Spleen (tissue), 11 donors: ENCODE measurements around the gene NFIL3. TPM values are rescaled to one million over a fixed set of nuclear protein-coding genes. Genes with fewer than 3 reads are reported as not detected.

Experiments used
- DNase-seq: peaks from one replicate; pipeline ENCODE4 v3.0.0-alpha.2; 2020
- H3K27ac ChIP-seq, 8 donors: fragments of 200-600 bp; sonication (generic) in 7 of 8; 1 replicate in 4 of 8; 2 replicates in 4 of 8; pipeline versions ENCODE4 v1.5.0 to v1.8.0; 2016 to 2021; ENCODE audit warnings: inconsistent platforms in 4 of 8, mild to moderate bottlenecking in 4 of 8, moderate library complexity in 1 of 8
- H3K27me3 ChIP-seq, 7 donors: fragments of 200-600 bp; sonication (generic) in 6 of 7; replicated peaks in 1 of 7; 1 replicate in 4 of 7; 2 replicates in 3 of 7; pipeline versions ENCODE4 v1.5.0 to v1.8.0; 2016 to 2021; ENCODE audit warnings: inconsistent platforms in 3 of 7, mild to moderate bottlenecking in 1 of 7
- H3K36me3 ChIP-seq, 6 donors: fragments of 200-600 bp; sonication (generic) in 5 of 6; 1 replicate in 4 of 6; 2 replicates in 2 of 6; pipeline versions ENCODE4 v1.5.0 to v1.8.0; 2016 to 2021; ENCODE audit warnings: inconsistent platforms in 2 of 6
- H3K4me1 ChIP-seq, 6 donors: fragments of 200-600 bp; sonication (generic) in 5 of 6; 1 replicate in 3 of 6; 2 replicates in 3 of 6; pipeline versions ENCODE4 v1.5.0 to v1.8.0; 2016 to 2021; ENCODE audit warnings: inconsistent platforms in 3 of 6
- H3K4me3 ChIP-seq, 8 donors: fragments of 200-600 bp; sonication (generic) in 7 of 8; 1 replicate in 4 of 8; 2 replicates in 4 of 8; pipeline versions ENCODE4 v1.5.0 to v1.8.0; 2016 to 2021; ENCODE audit warnings: inconsistent platforms in 4 of 8, mild to moderate bottlenecking in 4 of 8, moderate library complexity in 2 of 8
- H3K9me3 ChIP-seq, 8 donors: fragments of 200-600 bp; sonication (generic) in 7 of 8; 1 replicate in 4 of 8; 2 replicates in 4 of 8; pipeline versions ENCODE4 v1.5.0 to v1.8.0; 2016 to 2021; ENCODE audit warnings: inconsistent platforms in 4 of 8
- POLR2A ChIP-seq, 3 donors: fragments of 450-650 bp; IDR thresholded peaks; one replicate each; pipeline ENCODE4 v1.5.1; 2017; ENCODE audit warnings: antibody characterized with exemption in 3 of 3, mild to moderate bottlenecking in 1 of 3
- POLR2AphosphoS5 ChIP-seq, 3 donors: sonication (generic); formaldehyde crosslinking; IDR thresholded peaks; one replicate each; pipeline ENCODE4 v1.5.1; 2017; ENCODE audit warnings: antibody characterized with exemption in 3 of 3
- WGBS, 5 donors: extraction: QIAGEN DNeasy Blood & Tissue Kit in 3 of 5; methylation state at CpG; one replicate each; pipeline versions ENCODE4 v1.1.5 to v1.1.7; 2013 to 2018; 5-methylcytosine and 5-hydroxymethylcytosine counted together
- intact Hi-C: fragments of 100-400 bp; cut with DNase I; formaldehyde crosslinking; loops from one replicate; pipeline ENCODE4 v1.15.0; 2023; ENCODE audit warnings: low total_unique reads
- polyA plus RNA-seq, 3 donors: library from polyadenylated mRNA; stranded (reverse); fragments of 200-250 nt; gene quantifications; one replicate each; pipeline ENCODE4 v1.2.1, GENCODE V29; 2013
- total RNA-seq, 7 donors: library from RNA; depleted of rRNA in 3 of 7; stranded (reverse); fragments of >200 nt in 3 of 7; fragmentation: NEBNext Ultra II Directional in 4 of 7; extraction: Animal tissue kit (Norgen Biotek cat#: 25700) in 4 of 7; gene quantifications; one replicate each; pipeline versions ENCODE4 v1.1.0 to v1.2.1, GENCODE V29; 2016 to 2021
- TF ChIP-seq, protein P1 (sequence below), 11 experiments: fragments of 200-600 bp in 7 of 11; fragments of 450-650 bp in 4 of 11; sonication (generic) in 4 of 11; IDR thresholded peaks in 8 of 11; conservative IDR thresholded peaks in 3 of 11; 1 replicate in 7 of 11; 2 replicates in 4 of 11; pipeline versions ENCODE4 v1.4.0 to v1.8.0; 2016 to 2021; ENCODE audit warnings: antibody characterized with exemption in 11 of 11, inconsistent platforms in 4 of 11, mild to moderate bottlenecking in 1 of 11
- donor health status: healthy with polysubstance abuse.
- donor health status: DM: no; HTN: no; CAD: no; lungs with moderate emphysema.
- donor health status: DM: no; HTN: no; CAD: no.
- donor health status: Bipolar disorder and iron deficiency.
- donor health status: healthy.
- donor health status: DM: no; HTN: no; CAD: no.
- donor health status: DM: yes; HTN: yes; CAD: no.

NFIL3 gene
- total and polyA plus RNA-seq, 10 donors, result 4.7 to 41.9 (median 17.8) TPM

DNA sequence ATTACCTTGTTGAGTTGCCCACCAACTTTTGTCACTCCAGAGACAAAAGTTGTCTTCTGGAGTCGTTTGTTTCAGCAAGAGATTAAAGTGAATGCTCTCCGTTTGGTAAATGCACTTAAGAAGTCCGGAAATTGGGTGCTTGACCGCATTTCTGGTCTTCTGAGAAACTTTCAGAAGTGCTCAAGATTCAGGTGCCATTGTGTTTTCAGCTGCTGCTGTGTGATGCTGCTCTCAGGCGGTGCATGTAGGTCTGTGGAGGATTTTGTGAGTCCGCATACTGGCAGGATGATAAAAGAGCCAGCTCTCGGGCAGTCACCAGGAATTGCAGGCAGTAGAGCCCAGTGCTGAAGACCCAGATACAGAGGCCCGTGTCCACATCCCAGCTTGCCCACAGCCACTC, 5.9 kb upstream of the NFIL3 start:
- H3K27me3 ChIP-seq, result peaks cover 0 to 15% (median 0%) of the 10 kb centered on the region in 7 donors
- no peak overlapping the region for H3K4me3 ChIP-seq
- 77 to 90% (median 84%) methylated on average over 8 of the region's 8 CpGs for WGBS, 5 donors
- TF ChIP-seq, protein P1, sequence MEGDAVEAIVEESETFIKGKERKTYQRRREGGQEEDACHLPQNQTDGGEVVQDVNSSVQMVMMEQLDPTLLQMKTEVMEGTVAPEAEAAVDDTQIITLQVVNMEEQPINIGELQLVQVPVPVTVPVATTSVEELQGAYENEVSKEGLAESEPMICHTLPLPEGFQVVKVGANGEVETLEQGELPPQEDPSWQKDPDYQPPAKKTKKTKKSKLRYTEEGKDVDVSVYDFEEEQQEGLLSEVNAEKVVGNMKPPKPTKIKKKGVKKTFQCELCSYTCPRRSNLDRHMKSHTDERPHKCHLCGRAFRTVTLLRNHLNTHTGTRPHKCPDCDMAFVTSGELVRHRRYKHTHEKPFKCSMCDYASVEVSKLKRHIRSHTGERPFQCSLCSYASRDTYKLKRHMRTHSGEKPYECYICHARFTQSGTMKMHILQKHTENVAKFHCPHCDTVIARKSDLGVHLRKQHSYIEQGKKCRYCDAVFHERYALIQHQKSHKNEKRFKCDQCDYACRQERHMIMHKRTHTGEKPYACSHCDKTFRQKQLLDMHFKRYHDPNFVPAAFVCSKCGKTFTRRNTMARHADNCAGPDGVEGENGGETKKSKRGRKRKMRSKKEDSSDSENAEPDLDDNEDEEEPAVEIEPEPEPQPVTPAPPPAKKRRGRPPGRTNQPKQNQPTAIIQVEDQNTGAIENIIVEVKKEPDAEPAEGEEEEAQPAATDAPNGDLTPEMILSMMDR (IDR thresholded peaks at IDR 0.05 in 8 of 11, conservative IDR thresholded peaks at IDR 0.05 in 3 of 11), result no peak
- TF ChIP-seq POLR2A (IDR thresholded peaks at IDR 0.05), result no peak
- TF ChIP-seq POLR2AphosphoS5 (IDR thresholded peaks at IDR 0.05), result no peak
- H3K4me1 ChIP-seq, result peaks cover 0 to 51% (median 18%) of the 10 kb centered on the region in 6 donors
- DNase-seq, result no peak
- peak overlapping the region in 5 of 8 donors; percentile 24 to 79 (median 64) for H3K27ac ChIP-seq
- no peaks in the 10 kb centered on the region for H3K36me3 ChIP-seq
- intact Hi-C loops, result loop anchor here (5.0 to 10.0 kb wide), 2 partner anchors 235 to 397 kb away; no protein-coding TSS in a partner anchor
- H3K9me3 ChIP-seq, result no peaks in the 10 kb centered on the region

DNA sequence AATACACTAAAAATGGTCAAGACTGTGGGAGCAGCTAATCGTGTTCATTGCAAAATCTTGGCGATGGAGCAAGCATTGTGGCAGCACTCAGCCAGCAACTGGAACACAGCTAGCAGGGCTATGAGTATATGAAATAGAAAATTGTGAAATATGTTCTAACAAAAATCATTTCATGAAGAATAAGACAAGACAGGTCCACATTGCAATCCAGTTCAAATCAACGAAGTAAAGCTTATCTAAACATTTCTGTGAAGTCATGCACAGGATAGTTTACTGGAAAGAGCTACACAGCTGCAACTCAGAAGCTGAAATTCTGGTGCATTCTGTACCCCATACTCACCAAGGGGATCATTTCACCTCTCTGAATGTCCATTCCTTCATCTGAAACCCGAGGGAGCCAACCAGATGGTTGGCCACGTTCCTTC, 5.3 kb upstream of the NFIL3 start:
- Histone ChIP-seq H3K36me3 (no peaks in the 10 kb centered on the region), H3K4me3 (no peak overlapping the region), H3K27ac (peak overlapping the region in 5 of 8 donors; percentile 24 to 79 (median 64)), H3K9me3 (no peaks in the 10 kb centered on the region), H3K4me1 (peaks cover 0 to 56% (median 18%) of the 10 kb centered on the region in 6 donors), H3K27me3 (peaks cover 0 to 21% (median 0%) of the 10 kb centered on the region in 7 donors)
- TF ChIP-seq, protein P1 (IDR thresholded peaks at IDR 0.05 in 8 of 11, conservative IDR thresholded peaks at IDR 0.05 in 3 of 11), result no peak
- TF ChIP-seq POLR2AphosphoS5 (IDR thresholded peaks at IDR 0.05) (peak in 1 of 3 donors; percentile 33), POLR2A (IDR thresholded peaks at IDR 0.05) (no peak)
- WGBS, 5 donors, result 36 to 72% (median 50%) methylated on average over 5 of the region's 5 CpGs
- DNase-seq, result no peak
- intact Hi-C loops, result loop anchor here (5.0 to 10.0 kb wide), 2 partner anchors 234 to 397 kb away; no protein-coding TSS in a partner anchor

DNA sequence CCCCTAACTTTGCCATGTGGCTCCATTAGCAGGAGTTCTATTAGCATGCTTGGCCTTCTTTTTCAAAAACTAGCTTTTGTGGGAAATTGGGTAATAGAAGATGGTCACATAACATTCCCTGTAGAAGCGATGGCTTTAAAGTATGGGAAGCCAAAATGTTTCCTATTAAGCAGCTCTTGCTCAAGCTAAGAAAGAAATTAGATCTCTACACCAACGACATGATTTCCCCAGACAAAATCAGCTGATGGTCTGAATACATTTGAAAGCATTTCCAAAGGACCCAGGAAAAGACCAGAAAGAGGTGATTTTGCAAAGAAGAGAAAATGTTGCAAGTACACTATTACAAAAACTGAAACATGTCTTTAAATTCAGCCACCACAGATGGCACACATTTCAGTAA, 4.8 kb upstream of the NFIL3 start:
- TF ChIP-seq, protein P1 (IDR thresholded peaks at IDR 0.05 in 8 of 11, conservative IDR thresholded peaks at IDR 0.05 in 3 of 11), result no peak
- TF ChIP-seq POLR2AphosphoS5 (IDR thresholded peaks at IDR 0.05), result no peak
- no peak for TF ChIP-seq POLR2A (IDR thresholded peaks at IDR 0.05)
- whole genome bisulfite sequencing, 5 donors, result 33 to 75% (median 53%) methylated on average over 2 of the region's 2 CpGs
- H3K27ac ChIP-seq, result peak overlapping the region in 5 of 8 donors; percentile 2 to 79 (median 64)
- no peak for DNase-seq
- H3K27me3 ChIP-seq, result peaks cover 0 to 21% (median 0%) of the 10 kb centered on the region in 7 donors
- no peaks in the 10 kb centered on the region for H3K9me3 ChIP-seq
- intact Hi-C loops, result loop anchor here (5.0 to 10.0 kb wide), 2 partner anchors 234 to 396 kb away; no protein-coding TSS in a partner anchor
- H3K36me3 ChIP-seq, result no peaks in the 10 kb centered on the region
- H3K4me1 ChIP-seq, result peaks cover 0 to 56% (median 18%) of the 10 kb centered on the region in 6 donors
- no peak overlapping the region for H3K4me3 ChIP-seq

DNA sequence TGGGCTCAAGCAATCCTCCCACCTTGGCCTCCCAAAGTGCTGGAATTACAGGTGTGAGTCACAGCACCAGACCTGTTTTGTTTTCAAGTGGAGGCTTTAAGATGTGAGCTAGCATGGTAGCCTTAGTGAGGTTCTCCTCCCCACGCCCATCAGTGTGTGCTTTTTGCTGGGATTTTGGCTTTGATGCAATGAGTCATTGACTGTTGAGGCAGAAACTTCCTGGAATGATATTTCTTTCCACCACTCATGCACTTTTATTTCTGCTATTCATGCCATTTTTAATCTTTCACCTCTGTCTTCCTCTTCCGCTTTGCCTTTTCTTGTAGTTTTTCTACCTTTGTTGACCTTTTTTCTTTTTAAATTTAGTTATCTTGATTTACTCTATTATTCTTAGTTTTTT, 4.2 kb upstream of the NFIL3 start:
- Histone ChIP-seq H3K4me1 (peaks cover 0 to 55% (median 17%) of the 10 kb centered on the region in 6 donors), H3K4me3 (no peak overlapping the region), H3K36me3 (no peaks in the 10 kb centered on the region), H3K9me3 (no peaks in the 10 kb centered on the region), H3K27me3 (peaks cover 0 to 21% (median 0%) of the 10 kb centered on the region in 7 donors), H3K27ac (peak overlapping the region in 4 of 8 donors; percentile 47 to 79 (median 67))
- WGBS, 5 donors, result 47 to 86% (median 70%) methylated on average over 2 of the region's 2 CpGs
- no peak for DNase-seq
- TF ChIP-seq POLR2A (IDR thresholded peaks at IDR 0.05), result no peak
- TF ChIP-seq, protein P1 (IDR thresholded peaks at IDR 0.05 in 8 of 11, conservative IDR thresholded peaks at IDR 0.05 in 3 of 11), result no peak
- TF ChIP-seq POLR2AphosphoS5 (IDR thresholded peaks at IDR 0.05), result no peak
- intact Hi-C loops, result loop anchor here (2.0 to 10.0 kb wide), 3 partner anchors 233 to 513 kb away; no protein-coding TSS in a partner anchor
